EH (cell line): ENCODE data around the gene CAST.
"Not testable (repeated sequence)": the region's sequence is repeated elsewhere in the genome, so short reads cannot be mapped to it uniquely, and the experiment has no call there.

Experiments used
- DNase-seq: peaks from one replicate; pipeline ENCODE4 v3.0.0-alpha.2; 2015; ENCODE audit warnings: low read depth

Gene CAST

GRCh38 chr5:96714450-96714849 lies 52.3 kb downstream of the CAST start:
- no peak for DNase-seq

GRCh38 chr5:96714951-96715451 lies 52.8 kb downstream of the CAST start:
- peak; percentile 84 for DNase-seq

- no peak for DNase-seq
These were observed 53.8 kb downstream of the CAST start for GRCh38 chr5:96716007-96716406.

- no peak for DNase-seq
These were observed 54.5 kb downstream of the CAST start for GRCh38 chr5:96716716-96717115.

- no peak for DNase-seq
These were observed 55.7 kb downstream of the CAST start for GRCh38 chr5:96717874-96718273.

- no peak for DNase-seq
These were observed 56.5 kb downstream of the CAST start for GRCh38 chr5:96718635-96719077.

GRCh38 chr5:96720408-96720807 lies 58.2 kb downstream of the CAST start:
- no peak for DNase-seq

- DNase-seq = peak; percentile 52
These were observed 59.3 kb downstream of the CAST start for GRCh38 chr5:96721351-96721977.

GRCh38 chr5:96725257-96725656 lies 63.1 kb downstream of the CAST start:
- no peak for DNase-seq

- DNase-seq = no peak
These were observed 64.6 kb downstream of the CAST start for GRCh38 chr5:96726802-96727201.

- DNase-seq = peak; percentile 18
These were observed 67.0 kb downstream of the CAST start for GRCh38 chr5:96729156-96729555.

GRCh38 chr5:96730586-96730985 lies 68.4 kb downstream of the CAST start:
- no peak for DNase-seq

- DNase-seq = no peak
These were observed 71.8 kb downstream of the CAST start for GRCh38 chr5:96733771-96734500.

GRCh38 chr5:96734871-96735325 lies 72.7 kb downstream of the CAST start:
- peak; percentile 42 for DNase-seq

- DNase-seq = no peak
These were observed 74.8 kb downstream of the CAST start for GRCh38 chr5:96736937-96737336.

- DNase-seq = no peak
These were observed 78.9 kb downstream of the CAST start for GRCh38 chr5:96741106-96741505.

GRCh38 chr5:96741891-96742309 lies 79.7 kb downstream of the CAST start:
- no peak for DNase-seq

GRCh38 chr5:96742538-96742937 lies 80.4 kb downstream of the CAST start:
- no peak for DNase-seq

GRCh38 chr5:96743065-96743768 lies 81.0 kb downstream of the CAST start:
- DNase-seq = peak; percentile 67

- no peak for DNase-seq
These were observed 81.6 kb downstream of the CAST start for GRCh38 chr5:96743805-96744204.

- not testable (repeated sequence) for DNase-seq
These were observed 82.0 kb downstream of the CAST start for GRCh38 chr5:96744218-96744617.

GRCh38 chr5:96745025-96745424 lies 82.8 kb downstream of the CAST start:
- DNase-seq = no peak
